HG03354 (cell line): Measurements from ENCODE around the gene DCTN2.
"Not testable (repeated sequence)": the region's sequence is repeated elsewhere in the genome, so short reads cannot be mapped to it uniquely, and the experiment has no call there.

Experiments
- ATAC-seq: cut with Tn5 transposase; IDR thresholded peaks from one replicate; pipeline ENCODE4 v1.9.1; 2021; ENCODE audit warnings: mild to moderate bottlenecking; ENCODE audit not compliant: unreplicated experiment, poor library complexity, severe bottlenecking

DCTN2 gene

DNA sequence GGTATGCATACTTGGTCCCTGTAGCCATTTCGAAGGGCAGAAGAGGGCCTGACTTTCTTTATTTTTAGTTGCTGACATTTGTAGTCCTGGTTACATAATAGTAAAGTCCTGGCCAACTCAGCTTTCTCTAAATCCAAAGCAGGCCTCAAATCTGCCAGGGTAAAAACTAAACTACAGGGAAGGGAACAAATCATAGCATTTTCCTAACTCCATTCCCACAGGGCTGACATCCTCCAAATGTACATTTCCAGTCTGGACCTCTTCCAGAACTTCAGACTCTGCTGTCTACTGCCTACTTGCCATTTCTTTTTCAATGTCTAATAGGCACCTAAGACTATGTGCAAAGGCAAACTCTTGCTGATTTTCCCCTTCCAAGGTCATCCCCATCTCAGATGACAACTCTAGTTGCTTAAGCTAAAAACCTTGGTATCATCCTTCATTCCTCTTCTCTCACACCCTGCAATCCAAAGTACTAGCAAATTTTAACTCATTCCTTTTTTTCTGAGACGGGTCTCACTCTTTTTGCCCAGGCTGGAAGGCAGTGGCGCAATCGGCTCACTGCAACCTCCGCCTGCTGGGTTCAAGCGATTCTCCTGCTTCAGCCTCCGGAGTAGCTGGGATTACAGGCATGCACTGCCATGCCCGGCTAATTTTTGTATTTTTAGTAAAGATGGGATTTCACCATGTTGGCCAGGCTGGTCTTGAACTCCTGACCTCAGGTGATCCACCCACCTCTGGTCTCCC is 28.6 kb downstream of the DCTN2 start:
- ATAC-seq: no peak

DNA sequence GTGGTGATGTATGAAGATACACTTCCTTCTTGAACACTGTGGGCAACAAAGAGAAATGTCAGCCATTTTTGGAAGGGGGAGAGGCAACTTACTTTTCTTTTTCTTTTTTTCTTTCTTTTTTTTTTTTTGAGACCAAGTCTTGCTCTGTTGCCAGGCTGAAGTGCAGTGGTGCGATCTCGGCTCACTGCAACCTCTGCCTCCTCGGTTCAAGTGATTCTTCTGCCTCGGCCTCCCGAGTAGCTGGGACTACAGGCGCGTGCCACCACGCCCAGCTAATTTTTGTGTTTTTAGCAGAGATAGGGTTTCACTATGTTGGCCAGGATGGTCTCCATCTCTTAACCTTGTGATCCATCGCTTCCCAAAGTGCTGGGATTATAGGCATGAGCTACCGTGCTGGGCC is 29.3 kb downstream of the DCTN2 start:
- not testable (repeated sequence) for ATAC-seq

DNA sequence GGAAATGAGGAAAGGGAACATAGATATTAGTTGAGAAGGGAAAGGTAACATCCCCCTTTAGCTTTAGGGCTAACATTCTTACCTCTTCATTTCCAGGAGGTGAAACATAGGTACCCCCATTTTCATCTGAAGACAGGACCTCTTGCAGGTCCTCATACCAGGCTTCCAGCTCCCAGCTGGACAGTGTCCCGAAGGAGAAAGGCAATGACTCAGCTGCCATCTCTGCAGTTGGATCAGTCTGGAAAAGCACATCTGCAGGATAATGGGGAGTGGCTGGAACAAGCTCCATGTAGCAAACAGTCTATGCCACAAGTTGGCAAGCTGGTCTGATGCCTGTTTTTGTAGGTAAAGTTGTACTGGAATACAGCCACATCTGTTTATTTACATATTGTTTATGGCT is 29.8 kb downstream of the DCTN2 start:
- ATAC-seq: no peak

DNA sequence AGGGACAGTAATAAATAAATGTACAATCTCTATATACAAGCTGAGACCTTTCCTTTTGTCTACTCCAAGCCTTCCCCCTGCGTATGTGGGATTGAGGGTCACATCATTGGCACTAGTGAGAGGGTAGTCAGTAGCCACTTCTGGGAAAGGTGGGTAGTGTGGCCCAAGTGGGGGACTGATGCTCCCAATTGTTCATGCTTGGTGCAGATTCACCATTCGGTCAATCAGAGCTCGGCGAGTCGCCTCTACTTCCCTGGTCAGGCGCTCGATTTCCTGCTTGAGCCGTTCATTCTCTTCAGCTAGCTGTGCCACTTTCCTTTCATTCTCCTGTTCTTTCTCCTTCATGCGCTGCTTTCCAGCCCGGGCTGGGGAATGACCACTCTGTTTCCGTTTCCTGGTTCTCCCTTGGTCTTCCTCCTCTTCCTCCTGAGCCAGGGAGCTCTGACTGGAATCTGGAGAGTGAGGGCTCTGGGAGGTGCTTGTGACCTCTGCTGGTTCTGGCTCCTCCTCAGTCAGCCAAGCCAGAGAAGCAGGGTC is 30.3 kb downstream of the DCTN2 start:
- ATAC-seq: no peak

DNA sequence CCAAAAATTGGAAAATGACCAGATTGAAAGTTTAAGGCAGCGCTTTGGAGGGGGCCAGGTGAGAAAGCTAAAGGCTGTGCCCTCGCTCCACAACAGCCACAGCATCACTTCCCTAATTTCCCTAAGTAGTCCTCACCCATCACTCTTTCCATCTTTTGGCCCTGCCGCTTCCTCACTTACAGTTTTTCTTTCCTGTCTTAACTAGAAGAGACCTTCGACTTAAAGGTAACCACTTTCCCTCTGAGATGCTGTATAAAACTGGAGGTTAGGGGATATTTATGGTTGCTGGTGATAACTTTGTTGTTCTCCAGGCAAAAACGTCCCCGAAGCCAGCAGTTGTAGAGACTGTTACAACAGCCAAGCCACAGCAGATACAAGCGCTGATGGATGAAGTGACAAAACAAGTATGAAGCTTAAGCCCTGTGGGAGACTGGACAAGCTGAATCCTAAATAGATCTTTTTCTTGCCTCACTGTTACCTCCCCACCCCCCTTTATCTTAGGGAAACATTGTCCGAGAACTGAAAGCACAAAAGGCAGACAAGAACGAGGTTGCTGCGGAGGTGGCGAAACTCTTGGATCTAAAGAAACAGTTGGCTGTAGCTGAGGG is 31.0 kb downstream of the DCTN2 start:
- ATAC-seq: no peak

DNA sequence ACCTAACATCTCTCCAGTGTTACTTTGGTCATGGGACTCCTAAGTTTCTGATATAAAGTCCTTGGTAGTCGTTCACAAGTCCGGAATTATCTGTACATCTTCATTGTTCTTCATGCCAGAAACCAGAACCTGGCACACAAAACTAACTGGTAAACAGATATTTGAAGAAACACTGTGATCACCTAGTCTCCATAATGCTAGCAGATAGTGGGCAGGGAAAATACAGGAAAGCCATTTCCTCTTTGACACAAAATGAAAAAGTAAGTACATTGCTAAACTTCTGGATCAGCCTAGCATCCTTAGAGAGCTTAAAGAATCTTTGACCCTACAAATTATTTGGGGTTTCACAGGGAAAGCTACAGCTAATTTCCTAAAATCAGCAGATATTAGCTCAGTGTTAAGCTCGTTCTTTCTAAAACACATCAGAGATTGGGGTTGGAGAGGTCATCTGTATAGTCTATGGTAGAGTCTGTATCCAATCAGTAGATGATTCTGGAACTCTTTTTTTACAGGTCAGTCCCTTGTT is 31.5 kb downstream of the DCTN2 start:
- no peak for ATAC-seq

DNA sequence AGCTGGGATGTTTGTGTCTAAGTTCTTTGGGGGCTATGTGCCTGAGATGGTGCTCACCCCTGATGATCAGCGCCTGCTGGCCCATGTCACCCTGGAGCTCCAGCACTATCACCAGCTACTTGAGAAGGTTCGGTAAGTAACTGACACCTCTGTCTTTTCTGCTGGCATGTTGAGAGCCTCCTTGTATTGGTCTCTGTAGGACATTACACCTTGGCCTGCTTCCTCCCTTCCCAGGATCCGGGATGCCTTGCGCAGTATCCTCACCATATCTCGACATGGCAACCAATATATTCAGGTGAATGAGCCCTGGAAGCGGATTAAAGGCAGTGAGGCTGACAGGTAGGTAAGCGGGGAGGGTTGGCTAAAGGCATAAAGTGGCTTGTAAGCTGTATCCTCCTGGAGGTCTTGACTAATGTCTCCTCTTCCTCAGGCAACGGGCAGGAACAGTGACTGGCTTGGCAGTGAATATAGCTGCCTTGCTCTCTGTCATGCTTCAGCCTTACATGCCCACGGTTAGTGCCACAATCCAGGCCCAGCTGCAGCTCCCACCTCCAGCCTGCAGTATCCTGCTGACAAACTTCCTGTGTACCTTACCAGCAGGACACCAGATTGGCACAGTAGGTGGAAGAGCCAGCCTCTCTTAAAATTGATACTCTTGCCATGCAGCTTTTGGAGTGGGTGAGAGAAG is 32.1 kb downstream of the DCTN2 start:
- no peak for ATAC-seq

DNA sequence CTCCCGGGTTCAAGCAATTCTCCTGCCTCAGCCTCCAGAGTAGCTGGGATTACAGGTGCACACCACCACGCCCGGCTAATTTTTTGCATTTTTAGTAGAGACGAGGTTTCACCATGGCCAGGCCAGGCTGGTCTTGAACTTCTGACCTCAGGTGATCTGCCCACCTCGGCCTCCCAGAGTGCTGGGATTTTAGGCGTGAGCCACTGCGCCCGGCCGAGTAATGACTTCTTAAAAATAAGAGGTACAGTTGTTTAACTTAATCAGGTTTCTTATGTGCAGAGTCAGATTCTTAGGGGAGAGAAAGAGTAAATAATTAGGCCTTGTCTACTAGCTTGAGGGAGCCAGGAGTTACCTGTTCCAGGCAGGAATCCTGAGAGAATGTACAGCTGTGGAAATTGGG is 32.7 kb downstream of the DCTN2 start:
- ATAC-seq: not testable (repeated sequence)

DNA sequence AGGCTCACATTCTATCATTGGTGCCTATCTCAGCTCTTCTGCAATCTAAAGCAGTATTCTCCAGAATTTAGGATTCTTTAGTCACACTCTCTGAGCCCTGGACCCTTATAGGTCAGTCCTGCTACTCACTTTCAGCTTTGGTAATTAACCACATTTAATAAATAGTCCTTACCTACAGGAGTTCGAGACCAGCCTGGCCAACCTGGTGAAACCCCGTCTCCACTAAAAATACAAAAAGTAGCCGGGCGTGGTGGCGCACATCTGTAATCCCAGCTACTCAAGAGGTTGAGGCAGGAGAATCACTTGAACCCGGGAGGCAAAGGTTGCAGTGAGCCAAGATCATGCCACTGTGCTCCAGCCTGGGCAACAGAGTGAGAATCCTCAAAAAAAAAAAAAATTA is 33.3 kb downstream of the DCTN2 start:
- not testable (repeated sequence) for ATAC-seq

DNA sequence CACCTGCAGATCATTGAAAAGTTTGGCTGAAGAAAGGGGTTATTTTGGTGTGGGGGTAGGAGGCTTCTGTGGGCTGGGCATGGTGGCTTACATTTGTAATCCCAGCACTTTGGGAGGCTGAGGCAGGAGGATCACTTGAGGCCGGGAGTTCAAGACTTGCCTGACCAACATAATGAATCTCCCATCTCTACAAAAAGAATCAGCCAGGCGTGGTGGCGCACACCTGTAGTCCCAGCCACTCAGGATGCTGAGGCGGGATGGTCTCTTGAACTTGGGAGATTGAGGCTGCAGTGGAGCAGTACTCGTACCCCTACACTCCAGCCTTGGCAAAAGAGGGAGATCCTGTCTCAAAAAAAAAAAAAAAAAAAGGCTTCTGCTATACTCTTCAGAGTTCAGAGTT is 33.7 kb downstream of the DCTN2 start:
- ATAC-seq: no peak

DNA sequence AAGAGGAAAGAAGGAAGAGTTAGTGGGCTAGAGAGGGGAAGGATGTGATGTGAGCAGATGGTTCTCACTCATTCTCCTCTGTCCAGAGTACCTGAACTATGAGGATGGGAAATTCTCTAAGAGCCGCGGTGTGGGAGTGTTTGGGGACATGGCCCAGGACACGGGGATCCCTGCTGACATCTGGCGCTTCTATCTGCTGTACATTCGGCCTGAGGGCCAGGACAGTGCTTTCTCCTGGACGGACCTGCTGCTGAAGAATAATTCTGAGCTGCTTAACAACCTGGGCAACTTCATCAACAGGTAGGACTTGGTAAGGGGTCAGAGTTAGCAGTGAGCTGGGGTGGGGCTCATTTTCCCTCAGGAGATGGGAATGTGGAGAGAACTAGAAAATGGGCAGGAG is 34.3 kb downstream of the DCTN2 start:
- ATAC-seq: no peak

DNA sequence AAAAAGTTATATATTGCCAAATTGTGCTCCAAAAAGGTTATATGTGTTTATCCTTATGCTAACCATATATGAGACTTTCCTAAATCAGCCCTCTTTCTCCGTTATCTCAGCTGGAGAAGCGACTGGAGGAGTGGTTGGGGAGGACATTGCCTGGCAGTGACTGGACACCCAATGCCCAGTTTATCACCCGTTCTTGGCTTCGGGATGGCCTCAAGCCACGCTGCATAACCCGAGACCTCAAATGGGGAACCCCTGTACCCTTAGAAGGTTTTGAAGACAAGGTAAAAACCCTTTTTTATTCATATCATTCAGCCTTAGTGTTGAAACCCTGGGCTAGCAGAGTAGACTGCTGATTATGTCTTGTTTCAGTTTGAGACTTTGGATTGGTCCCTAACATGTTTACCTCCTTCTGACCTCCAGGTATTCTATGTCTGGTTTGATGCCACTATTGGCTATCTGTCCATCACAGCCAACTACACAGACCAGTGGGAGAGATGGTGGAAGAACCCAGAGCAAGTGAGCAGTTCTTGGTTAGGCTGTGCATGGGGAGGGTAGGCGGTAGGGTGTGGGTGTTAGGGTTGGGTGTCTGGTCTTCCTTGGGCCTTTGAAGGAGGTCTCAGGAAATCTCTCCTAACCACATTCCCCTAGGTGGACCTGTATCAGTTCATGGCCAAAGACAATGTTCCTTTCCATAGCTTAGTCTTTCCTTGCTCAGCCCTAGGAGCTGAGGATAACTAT is 35.2 kb downstream of the DCTN2 start:
- no peak for ATAC-seq

DNA sequence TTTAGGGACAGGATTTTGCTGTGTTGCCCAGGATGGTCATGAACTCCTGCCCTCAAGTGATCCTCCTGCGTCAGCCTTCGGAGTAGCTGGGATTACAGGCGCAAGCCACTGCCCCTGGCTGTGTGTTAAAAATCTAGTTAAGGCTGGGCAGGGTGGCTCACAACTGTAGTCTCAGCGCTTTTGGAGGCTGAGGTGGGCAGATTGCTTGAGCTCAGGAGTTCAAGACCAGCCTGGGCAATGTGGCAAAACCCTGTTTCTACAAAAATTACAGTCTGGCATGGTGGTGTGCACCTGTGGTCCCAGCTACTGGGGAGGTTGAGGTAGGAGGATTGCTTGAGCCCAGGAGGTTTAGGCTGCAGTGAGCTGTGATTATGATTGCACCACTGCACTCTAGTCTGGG is 35.8 kb downstream of the DCTN2 start:
- no peak for ATAC-seq

DNA sequence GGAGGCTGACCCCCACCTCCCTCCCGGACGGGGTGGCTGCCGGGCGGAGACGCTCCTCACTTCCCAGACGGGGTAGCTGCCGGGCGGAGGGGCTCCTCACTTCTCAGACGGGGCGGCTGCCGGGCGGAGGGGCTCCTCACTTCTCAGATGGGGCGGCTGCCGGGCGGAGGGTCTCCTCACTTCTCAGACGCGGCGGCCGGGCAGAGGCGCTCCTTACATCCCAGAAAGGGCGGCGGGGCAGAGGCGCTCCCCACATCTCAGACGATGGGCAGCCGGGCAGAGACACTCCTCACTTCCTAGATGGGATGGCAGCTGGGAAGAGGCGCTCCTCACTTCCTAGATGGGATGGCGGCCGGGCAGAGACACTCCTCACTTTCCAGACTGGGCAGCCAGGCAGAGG is 39.2 kb downstream of the DCTN2 start:
- not testable (repeated sequence) for ATAC-seq

DNA sequence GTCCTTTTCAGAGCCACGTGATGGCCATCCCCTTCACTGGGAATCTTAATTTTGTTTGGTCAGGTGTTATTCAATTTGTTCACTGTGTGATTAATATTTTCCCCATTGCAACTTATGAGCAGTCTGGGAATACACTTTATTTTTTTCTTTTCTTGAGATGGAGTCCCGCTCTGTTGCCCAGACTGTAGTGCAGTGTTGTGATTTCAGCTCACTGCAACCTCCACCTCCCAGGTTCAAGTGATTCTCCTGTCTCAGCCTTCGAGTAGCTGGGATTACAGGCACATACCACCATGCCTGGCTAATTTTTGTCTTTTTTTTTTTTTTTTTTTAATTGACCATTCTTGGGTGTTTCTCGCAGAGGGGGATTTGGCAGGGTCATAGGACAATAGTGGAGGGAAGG is 40.5 kb downstream of the DCTN2 start:
- ATAC-seq: not testable (repeated sequence)

DNA sequence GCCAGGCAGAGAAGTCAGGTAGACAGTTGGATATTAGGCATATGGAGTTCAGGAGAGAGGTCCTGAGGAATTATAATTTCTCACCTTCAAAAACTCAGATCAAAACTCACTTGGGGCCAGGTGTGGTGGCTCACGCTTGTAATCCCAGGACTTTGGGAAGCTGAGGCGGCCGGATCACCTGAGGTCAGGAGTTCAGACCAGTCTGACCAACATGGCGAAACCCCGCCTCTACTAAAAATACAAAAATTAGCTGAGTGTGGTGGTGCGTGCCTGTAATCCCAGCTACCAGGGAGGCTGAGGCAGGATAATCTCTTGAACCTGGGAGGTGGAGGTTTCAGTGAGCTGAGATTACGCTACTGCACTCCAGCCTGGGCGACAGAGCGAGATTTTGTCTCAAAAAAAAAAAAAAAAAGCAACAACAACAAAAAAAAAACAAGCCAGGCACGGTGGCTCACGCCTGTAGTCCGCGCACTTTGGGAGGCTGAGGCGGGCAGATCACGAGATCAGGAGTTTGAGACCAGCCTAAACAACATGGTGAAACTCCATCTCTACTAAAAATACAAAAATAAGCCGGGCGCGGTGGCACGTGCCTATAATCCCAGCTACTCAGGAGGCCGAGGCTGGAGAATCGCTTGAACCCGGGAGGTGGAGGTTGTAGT is 44.6 kb downstream of the DCTN2 start:
- ATAC-seq: not testable (repeated sequence)

DNA sequence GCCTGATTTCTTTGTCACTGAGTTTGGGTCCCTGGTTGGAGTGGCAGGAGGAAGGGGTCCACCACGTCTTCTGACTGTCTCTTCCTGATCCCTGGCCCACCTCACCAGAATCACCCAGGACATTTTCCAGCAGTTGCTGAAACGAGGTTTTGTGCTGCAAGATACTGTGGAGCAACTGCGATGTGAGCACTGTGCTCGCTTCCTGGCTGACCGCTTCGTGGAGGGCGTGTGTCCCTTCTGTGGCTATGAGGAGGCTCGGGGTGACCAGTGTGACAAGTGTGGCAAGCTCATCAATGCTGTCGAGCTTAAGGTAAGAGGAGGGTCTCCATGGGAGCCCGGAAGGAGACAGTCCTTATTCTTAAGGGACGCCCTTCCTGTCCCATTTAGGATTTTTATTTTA is 46.8 kb downstream of the DCTN2 start:
- no peak for ATAC-seq

DNA sequence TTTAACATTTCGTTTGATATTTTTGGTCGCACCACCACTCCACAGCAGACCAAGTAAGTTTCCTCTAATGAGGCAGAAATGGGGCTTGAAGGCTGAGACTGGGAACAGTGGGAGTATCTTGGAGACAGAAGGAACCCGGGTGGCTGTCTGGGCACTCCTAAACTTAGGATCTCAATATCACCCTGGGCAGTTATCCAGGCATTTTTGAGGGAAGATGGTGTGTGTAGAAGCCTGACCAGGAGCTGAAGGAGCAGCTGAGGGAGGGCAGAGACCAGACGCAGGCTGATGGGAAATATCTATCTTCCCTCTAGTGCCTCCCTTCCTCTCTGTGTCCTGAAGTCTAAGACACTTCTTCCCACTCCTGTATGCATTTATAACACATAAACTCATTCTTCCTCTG is 48.4 kb downstream of the DCTN2 start:
- no peak for ATAC-seq

DNA sequence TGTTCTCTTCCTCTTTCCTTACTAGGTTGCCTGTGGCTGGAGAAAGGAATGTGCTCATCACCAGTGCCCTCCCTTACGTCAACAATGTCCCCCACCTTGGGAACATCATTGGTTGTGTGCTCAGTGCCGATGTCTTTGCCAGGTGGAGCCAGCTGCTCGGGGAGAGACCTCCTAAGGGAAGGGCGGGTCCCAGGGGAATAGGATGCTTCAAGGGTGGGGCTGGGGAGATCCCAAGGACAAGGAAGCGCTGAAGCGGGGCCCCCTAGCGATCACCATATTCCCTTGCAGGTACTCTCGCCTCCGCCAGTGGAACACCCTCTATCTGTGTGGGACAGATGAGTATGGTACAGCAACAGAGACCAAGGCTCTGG is 48.9 kb downstream of the DCTN2 start:
- no peak for ATAC-seq
